H1 (cell line): ENCODE results near the gene CALM1. TPM values are rescaled to one million over a fixed set of nuclear protein-coding genes. Genes with fewer than 3 reads are reported as not detected.

Source experiments
- CTCF ChIA-PET: fragments of 300-600 bp; sonication (Branson Sonifier 250); formaldehyde crosslinking; loops from one replicate; lab custom pipeline; 2021; ENCODE audit not compliant: partially characterized antibody; lab: Charles Lee
- POLR2A ChIA-PET: fragments of 300-600 bp; sonication (Branson Sonifier 250); formaldehyde crosslinking; loops from one replicate; lab custom pipeline; 2021; ENCODE audit warnings: inconsistent platforms; ENCODE audit not compliant: partially characterized antibody; lab: Charles Lee
- DNase-seq, 2 experiments: peaks; one replicate each; pipeline versions ENCODE4 v3.0.0 to v3.0.0-alpha.2; 2010 to 2022; ENCODE audit warnings: low spot score in 2 of 2, low read depth in 1 of 2, mixed read lengths in 1 of 2
- FAIRE-seq: peaks from 2 replicates; lab custom pipeline; 2011; peaks lifted over from hg19 to GRCh38; lab: Jason Lieb, UNC
- H2AFZ ChIP-seq: 2 replicates; pipeline ENCODE4 v1.8.1; 2012; ENCODE audit warnings: low read length, inconsistent platforms
- H2AK5ac ChIP-seq: 2 replicates; pipeline ENCODE4 v1.6.1; 2013; ENCODE audit warnings: low read depth, low read length
- H2BK120ac ChIP-seq: replicated peaks from 2 replicates; pipeline ENCODE3; 2013; ENCODE audit warnings: low read depth, low read length, inconsistent platforms
- H2BK12ac ChIP-seq: 2 replicates; pipeline ENCODE4 v1.6.1; 2013; ENCODE audit warnings: low read depth, low read length
- H2BK15ac ChIP-seq: 2 replicates; pipeline ENCODE4 v1.6.1; 2013; ENCODE audit warnings: low read length
- H2BK20ac ChIP-seq: 2 replicates; pipeline ENCODE4 v1.6.1; 2013; ENCODE audit warnings: low read length
- H2BK5ac ChIP-seq: 2 replicates; pipeline ENCODE4 v1.6.1; 2013; ENCODE audit warnings: low read depth, low read length
- H3K14ac ChIP-seq: 2 replicates; pipeline ENCODE4 v1.6.1; 2013; ENCODE audit warnings: inconsistent platforms; ENCODE audit not compliant: insufficient read length
- H3K18ac ChIP-seq: 2 replicates; pipeline ENCODE4 v1.6.1; 2013; ENCODE audit warnings: low read length; ENCODE audit errors: extremely low read depth
- H3K23ac ChIP-seq: 2 replicates; pipeline ENCODE4 v1.6.1; 2013; ENCODE audit warnings: inconsistent platforms; ENCODE audit not compliant: insufficient read length
- H3K23me2 ChIP-seq: 2 replicates; pipeline ENCODE4 v1.6.1; 2013; ENCODE audit warnings: low read depth, low read length
- H3K27ac ChIP-seq: 2 replicates; pipeline ENCODE4 v1.6.1; 2011; ENCODE audit warnings: low read depth, low read length, inconsistent platforms
- H3K27me3 ChIP-seq, 4 experiments: replicated peaks in 1 of 4; 1 replicate in 1 of 4; 2 replicates in 3 of 4; pipeline versions ENCODE4 v1.6.1 to v1.8.1; 2011 to 2013; ENCODE audit warnings: low read length in 3 of 4, mild to moderate bottlenecking in 3 of 4, inconsistent platforms in 2 of 4, mixed read lengths in 2 of 4, moderate library complexity in 1 of 4; ENCODE audit not compliant: control insufficient read depth in 3 of 4, insufficient read depth in 3 of 4; ENCODE audit errors: extremely low read depth in 1 of 4
- H3K36me3 ChIP-seq, 4 experiments: 2 replicates each; pipeline versions ENCODE4 v1.6.1 to v1.8.1; 2011 to 2013; ENCODE audit warnings: mild to moderate bottlenecking in 4 of 4, low read length in 3 of 4, moderate library complexity in 2 of 4, control low read depth in 1 of 4, inconsistent platforms in 1 of 4; ENCODE audit not compliant: insufficient read depth in 4 of 4, control insufficient read depth in 2 of 4
- H3K4ac ChIP-seq: replicated peaks from 2 replicates; pipeline ENCODE3; 2013; ENCODE audit warnings: low read length, low read depth, mixed read lengths, inconsistent platforms; ENCODE audit not compliant: insufficient read length
- H3K4me1 ChIP-seq, 4 experiments: replicated peaks in 1 of 4; 1 replicate in 1 of 4; 2 replicates in 3 of 4; pipeline versions ENCODE4 v1.6.1 to v1.8.1; 2011 to 2013; ENCODE audit warnings: low read length in 3 of 4, inconsistent platforms in 2 of 4, mixed read lengths in 1 of 4; ENCODE audit not compliant: insufficient read depth in 4 of 4, control insufficient read depth in 3 of 4
- H3K4me2 ChIP-seq, 2 experiments: 2 replicates each; pipeline versions ENCODE4 v1.6.1 to v1.8.1; 2011 to 2013; ENCODE audit warnings: low read depth in 2 of 2, low read length in 2 of 2, control low read depth in 1 of 2, inconsistent platforms in 1 of 2, mild to moderate bottlenecking in 1 of 2; ENCODE audit not compliant: insufficient read depth in 1 of 2
- H3K4me3 ChIP-seq, 4 experiments: fragments of 200-600, 300-600 bp in 1 of 4; sonication (generic), shearing (Covaris generic), sonication (Bioruptor Twin) in 1 of 4; 2 replicates each; pipeline versions ENCODE4 v1.5.1 to v1.8.1; 2011 to 2016; ENCODE audit warnings: low read length in 4 of 4, low read depth in 3 of 4, control low read depth in 2 of 4, inconsistent platforms in 2 of 4, mild to moderate bottlenecking in 2 of 4, mixed read lengths in 1 of 4, moderate library complexity in 1 of 4; ENCODE audit not compliant: insufficient read depth in 2 of 4; ENCODE audit errors: extremely low read depth in 1 of 4
- H3K56ac ChIP-seq: replicated peaks from 2 replicates; pipeline ENCODE3; 2013; ENCODE audit warnings: low read depth, mild to moderate bottlenecking, mixed read lengths, low read length, inconsistent platforms; ENCODE audit not compliant: insufficient read length
- H3K79me1 ChIP-seq: 2 replicates; pipeline ENCODE4 v1.6.1; 2013; ENCODE audit warnings: low read depth, low read length, control low read depth
- H3K79me2 ChIP-seq, 2 experiments: 2 replicates each; pipeline versions ENCODE4 v1.6.1 to v1.8.1; 2012 to 2013; ENCODE audit warnings: low read length in 2 of 2, mild to moderate bottlenecking in 2 of 2, inconsistent platforms in 1 of 2; ENCODE audit not compliant: insufficient read depth in 2 of 2, control insufficient read depth in 1 of 2
- H3K9ac ChIP-seq, 4 experiments: replicated peaks in 1 of 4; 1 replicate in 1 of 4; 2 replicates in 3 of 4; pipeline versions ENCODE4 v1.6.1 to v1.8.1; 2011 to 2013; ENCODE audit warnings: low read depth in 3 of 4, low read length in 3 of 4, control low read depth in 2 of 4, mild to moderate bottlenecking in 2 of 4, moderate library complexity in 2 of 4, inconsistent platforms in 1 of 4; ENCODE audit errors: extremely low read depth in 1 of 4
- H3K9me3 ChIP-seq, 2 experiments: 2 replicates each; pipeline versions ENCODE4 v1.6.1 to v1.8.1; 2012 to 2013; ENCODE audit warnings: mild to moderate bottlenecking in 2 of 2, moderate library complexity in 2 of 2, control low read depth in 1 of 2, inconsistent platforms in 1 of 2, low read depth in 1 of 2, low read length in 1 of 2, mixed read lengths in 1 of 2; ENCODE audit not compliant: insufficient read depth in 2 of 2
- H4K20me1 ChIP-seq, 2 experiments: replicated peaks in 1 of 2; 2 replicates each; pipeline versions ENCODE3 to v1.8.1; 2011 to 2013; ENCODE audit warnings: inconsistent platforms in 2 of 2, low read length in 2 of 2, mild to moderate bottlenecking in 1 of 2; ENCODE audit not compliant: insufficient read depth in 2 of 2, control insufficient read depth in 1 of 2
- H4K5ac ChIP-seq: 2 replicates; pipeline ENCODE4 v1.6.1; 2013; ENCODE audit warnings: low read length, low read depth, mixed read lengths, inconsistent platforms; ENCODE audit not compliant: insufficient read length
- H4K8ac ChIP-seq: 2 replicates; pipeline ENCODE4 v1.8.0; 2013; ENCODE audit warnings: mild to moderate bottlenecking, moderate library complexity, low read length, inconsistent platforms; ENCODE audit not compliant: insufficient read depth; ENCODE audit errors: extremely low read depth
- H4K91ac ChIP-seq: replicated peaks from 2 replicates; pipeline ENCODE3; 2013; ENCODE audit warnings: low read length, mixed read lengths, inconsistent platforms; ENCODE audit not compliant: insufficient read length
- EGR1 ChIP-seq: IDR thresholded peaks from 2 replicates; pipeline ENCODE4 v1.6.1; 2011; ENCODE audit warnings: low read depth, low read length, borderline replicate concordance
- NANOG ChIP-seq: IDR thresholded peaks from 2 replicates; pipeline ENCODE4 v1.6.1; 2011; ENCODE audit warnings: low read length, low read depth, mild to moderate bottlenecking, inconsistent platforms; ENCODE audit not compliant: insufficient read depth, poor library complexity, severe bottlenecking
- SUZ12 ChIP-seq: fragments of 200-600 bp; sonication (generic); IDR thresholded peaks from 2 replicates; pipeline ENCODE4 v1.6.1; 2012; ENCODE audit warnings: mild to moderate bottlenecking, inconsistent platforms, low read length, moderate library complexity, mixed read lengths
- TAF1 ChIP-seq: IDR thresholded peaks from 2 replicates; pipeline ENCODE4 v1.6.1; 2011; ENCODE audit warnings: mild to moderate bottlenecking, low read depth, low read length
- TCF12 ChIP-seq: IDR thresholded peaks from 2 replicates; pipeline ENCODE4 v1.6.1; 2011; ENCODE audit warnings: low read depth, mild to moderate bottlenecking, low read length
- WGBS, 2 experiments: shearing (Covaris generic) in 1 of 2; methylation state at CpG; one replicate each; pipeline versions ENCODE4 v1.1.6 to v1.1.7; 2013 to 2015; ENCODE audit warnings: low lambda C conversion rate in 2 of 2, mixed read lengths in 2 of 2, inconsistent platforms in 1 of 2, low coverage in 1 of 2, missing lambda C conversion rate in 1 of 2; ENCODE audit not compliant: insufficient replicate concordance in 2 of 2, insufficient coverage in 1 of 2, insufficient read length in 1 of 2; ENCODE audit errors: extremely low coverage in 1 of 2, missing lambda C conversion rate in 1 of 2; 5-methylcytosine and 5-hydroxymethylcytosine counted together
- long read RNA-seq, 2 experiments: library from RNA in 1 of 2; library from capped mRNA in 1 of 2; stranded (forward); transcript quantifications; one replicate each; pipeline ENCODE4 v2.0.0, GENCODE V29; 2021; ENCODE audit warnings: inconsistent platforms in 1 of 2
- polyA minus RNA-seq, 3 experiments: library from RNA; depleted of rRNA, polyadenylated mRNA; stranded (reverse); fragments of >200 nt; gene quantifications; 1 replicate in 2 of 3; 2 replicates in 1 of 3; pipeline ENCODE4 v1.2.3, GENCODE V29; 2011
- polyA plus RNA-seq, 7 experiments: library from polyadenylated mRNA; depleted of rRNA in 3 of 7; stranded (reverse) in 5 of 7; unstranded in 2 of 7; fragments of >200 nt in 5 of 7; fragments of 200-250 nt in 2 of 7; gene quantifications; 1 replicate in 5 of 7; 2 replicates in 1 of 7; 4 replicates in 1 of 7; pipeline versions ENCODE4 v1.2.1 to v1.2.3, GENCODE V29; 2011 to 2013; ENCODE audit warnings: missing spikeins in 2 of 7, mixed read lengths in 2 of 7
- total RNA-seq: library from RNA; stranded (reverse); fragmentation: NEBNext Ultra II Directional; extraction: Animal tissue kit (Norgen Biotek cat#: 25700); gene quantifications from 2 replicates; pipeline ENCODE4 v1.2.1, GENCODE V29; 2021
- TF ChIP-seq, protein P1 (sequence below): IDR thresholded peaks from 2 replicates; pipeline ENCODE4 v1.6.1; 2012; ENCODE audit warnings: inconsistent platforms

The CALM1 gene
- 398 and 422 TPM in 2 replicates for total RNA-seq
- polyA plus RNA-seq (2011; rRNA removed): 279 and 285 TPM in 2 replicates
- polyA plus RNA-seq (2011; cell fraction: cytosol; rRNA removed): 386 TPM
- polyA plus RNA-seq (2011; cell fraction: nucleus; rRNA removed): 172 TPM
- 280 to 423 TPM (median 293 TPM) in 4 replicates for polyA plus RNA-seq (2012, experiment 1 of 2)
- 59.7 TPM for polyA plus RNA-seq (2012, experiment 2 of 2)
- 408 TPM for polyA plus RNA-seq (2013, experiment 1 of 2)
- 425 TPM for polyA plus RNA-seq (2013, experiment 2 of 2)
- 201 and 209 TPM in 2 replicates for polyA minus RNA-seq (2011; rRNA and poly(A)+ RNA removed)
- polyA minus RNA-seq (2011; cell fraction: cytosol; rRNA and poly(A)+ RNA removed): 260 TPM
- polyA minus RNA-seq (2011; cell fraction: nucleus; rRNA and poly(A)+ RNA removed): 276 TPM
- long read RNA-seq, experiment 1, full-length matches to known transcripts: 285 of 424 reads
- long read RNA-seq, experiment 1, partial matches to known transcripts: 112 of 424 reads
- long read RNA-seq, experiment 1, other reads (novel, unspliced or antisense): 27 of 424 reads
- long read RNA-seq, experiment 2, full-length matches to known transcripts: 13 of 35 reads
- long read RNA-seq, experiment 2, partial matches to known transcripts: 0 of 35 reads
- long read RNA-seq, experiment 2, other reads (novel, unspliced or antisense): 22 of 35 reads

- POLR2A ChIA-PET: interaction anchor here (0.6 to 4.0 kb wide), 36 partner anchors 10 to 360 kb away, joined by 3 to 104 read pairs (median 4); no protein-coding TSS in a partner anchor
- Histone ChIP-seq H3K4me3 (peak within 1 kb of the TSS; percentile 79 to 88 (median 87)), H3K23ac (no peak within 1 kb of the TSS), H3K9me3 (no peaks in the 10 kb centered on the region; a peak in 1 of 4 replicates), H2BK5ac (peak within 1 kb of the TSS; percentile 86; the same call in 1 of the 2 replicates), H3K27ac (no peak within 1 kb of the TSS), H4K91ac (peak within 1 kb of the TSS; percentile 64), H3K79me1 (peaks cover 8% of the 10 kb centered on the region; the same call in 1 of the 2 replicates), H2BK15ac (no peak within 1 kb of the TSS), H3K36me3 (peaks cover 8 to 16% (median 10%) of the 10 kb centered on the region in 4 experiments), H3K4ac (peak within 1 kb of the TSS; percentile 50), H3K18ac (no peak within 1 kb of the TSS; the same call in 1 of the 2 replicates), H2AK5ac (no peak within 1 kb of the TSS), H2AFZ (peak within 1 kb of the TSS; percentile 75; the same call in 1 of the 2 replicates), H2BK20ac (no peak within 1 kb of the TSS), H4K8ac (peak within 1 kb of the TSS; percentile 58), H2BK12ac (no peak within 1 kb of the TSS), H3K23me2 (peaks cover 8% of the 10 kb centered on the region), H3K4me1 (peaks cover 0 to 3% (median 1%) of the 10 kb centered on the region in 4 experiments; a peak in 2 of 7 replicates), H3K79me2 (peaks cover 3 to 36% of the 10 kb centered on the region in 2 experiments; a peak in 2 of 4 replicates), H3K9ac (peak within 1 kb of the TSS; percentile 70 to 90 (median 78)), H3K4me2 (peak within 1 kb of the TSS; percentile 85 to 89), H3K56ac (peak within 1 kb of the TSS; percentile 78), H4K20me1 (peaks cover 13 to 21% of the 10 kb centered on the region in 2 experiments), H4K5ac (peak within 1 kb of the TSS; percentile 45), H3K14ac (no peak within 1 kb of the TSS), H3K27me3 (no peaks in the 10 kb centered on the region), H2BK120ac (no peak within 1 kb of the TSS)
- FAIRE-seq (no peak), DNase-seq (peak; percentile 80 to 97)
- 3% methylated on average over 48 of the region's 89 CpGs; no CpG with 5 or more reads in 1 of the 2 experiments for WGBS, 2 experiments
- CTCF ChIA-PET: interaction anchor here (0.6 to 2.2 kb wide), 9 partner anchors 12 to 361 kb away, joined by 3 to 8 read pairs (median 3); no protein-coding TSS in a partner anchor
- TF ChIP-seq, protein P1, sequence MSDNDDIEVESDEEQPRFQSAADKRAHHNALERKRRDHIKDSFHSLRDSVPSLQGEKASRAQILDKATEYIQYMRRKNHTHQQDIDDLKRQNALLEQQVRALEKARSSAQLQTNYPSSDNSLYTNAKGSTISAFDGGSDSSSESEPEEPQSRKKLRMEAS: peak; percentile 67
- TF ChIP-seq TCF12: peak; percentile 82; the same call in 1 of the 2 replicates
- peak; percentile 100 for TF ChIP-seq TAF1
- TF ChIP-seq SUZ12: no peak
- TF ChIP-seq NANOG: no peak
- TF ChIP-seq EGR1: peak; percentile 81; the same call in 1 of the 2 replicates
Observed at GRCh38 chr14:90396341-90397339, at the start of gene CALM1. TSS of gene CALM1 (plus strand) at chr14:90397029. CDS start at chr14:90397231, 202 bp downstream.
